RCC 7860 (cell line): ENCODE measurements around the gene FILIP1L.
A peak's percentile ranks its signal among the peaks of the same experiment; 100 is the strongest.

ENCODE experiments used
- DNase-seq: peaks from one replicate; pipeline ENCODE4 v3.0.0-alpha.2; 2015; ENCODE audit warnings: low spot score
- FAIRE-seq: peaks from 2 replicates; lab custom pipeline; 2012; peaks lifted over from hg19 to GRCh38; lab: Jason Lieb, UNC

FILIP1L gene

GRCh38 chr3:99818818-99819217 is 295.5 kb downstream of the FILIP1L start:
- FAIRE-seq = no peak
- no peak for DNase-seq

GRCh38 chr3:99817437-99818240 is 296.7 kb downstream of the FILIP1L start, which contains the start of gene CMSS1:
Gene CMSS1 (plus strand): TSS chr3:99817862.
- FAIRE-seq = peak; percentile 65
- DNase-seq = peak; percentile 80

- no peak for DNase-seq
- FAIRE-seq = no peak
These were observed 297.3 kb downstream of the FILIP1L start for GRCh38 chr3:99817047-99817436.

- peak; percentile 6 for DNase-seq
- no peak for FAIRE-seq
These were observed 303.9 kb downstream of the FILIP1L start for GRCh38 chr3:99810403-99810802.

- FAIRE-seq (no peak), DNase-seq (no peak)
These were observed 304.7 kb downstream of the FILIP1L start for GRCh38 chr3:99809565-99809964.

- no peak for FAIRE-seq
These were observed 306.0 kb downstream of the FILIP1L start for GRCh38 chr3:99808163-99808794.

GRCh38 chr3:99805160-99805559 is 309.1 kb downstream of the FILIP1L start:
- DNase-seq = no peak
- no peak for FAIRE-seq

More at GRCh38 chr3:99808163-99808794, 306.0 kb downstream of the FILIP1L start:
- DNase-seq = peak; percentile 47

- no peak for FAIRE-seq
- no peak for DNase-seq
These were observed 311.0 kb downstream of the FILIP1L start for GRCh38 chr3:99803297-99803696.

GRCh38 chr3:99799422-99799821 is 314.9 kb downstream of the FILIP1L start:
- FAIRE-seq (no peak), DNase-seq (no peak)

GRCh38 chr3:99795573-99795972 is 318.7 kb downstream of the FILIP1L start:
- FAIRE-seq (no peak), DNase-seq (no peak)

GRCh38 chr3:99794485-99794884 is 319.8 kb downstream of the FILIP1L start:
- FAIRE-seq (no peak), DNase-seq (no peak)

GRCh38 chr3:99789011-99789721 is 325.1 kb downstream of the FILIP1L start:
- peak; percentile 85 for FAIRE-seq
- peak; percentile 57 for DNase-seq
